HG03280 (cell line): ENCODE measurements around the gene AGBL1.

Experiments used
- ATAC-seq: cut with Tn5 transposase; IDR thresholded peaks from one replicate; pipeline ENCODE4 v1.9.1; 2021; ENCODE audit warnings: mild to moderate bottlenecking, moderate library complexity; ENCODE audit not compliant: unreplicated experiment

Gene AGBL1

GRCh38 chr15:86689006-86689405 lies 609.3 kb downstream of the AGBL1 start:
- ATAC-seq = no peak

- no peak for ATAC-seq
These were observed 610.9 kb downstream of the AGBL1 start for GRCh38 chr15:86690566-86690965.

GRCh38 chr15:86691091-86691663 lies 611.5 kb downstream of the AGBL1 start:
- no peak for ATAC-seq

GRCh38 chr15:86700864-86701610 lies 621.4 kb downstream of the AGBL1 start:
- ATAC-seq = no peak

- no peak for ATAC-seq
These were observed 621.9 kb downstream of the AGBL1 start for GRCh38 chr15:86701611-86701963.

GRCh38 chr15:86706813-86707212 lies 627.1 kb downstream of the AGBL1 start:
- no peak for ATAC-seq

GRCh38 chr15:86711476-86711875 lies 631.8 kb downstream of the AGBL1 start:
- ATAC-seq = no peak

GRCh38 chr15:86714241-86714640 lies 634.6 kb downstream of the AGBL1 start:
- no peak for ATAC-seq

- no peak for ATAC-seq
These were observed 646.0 kb downstream of the AGBL1 start for GRCh38 chr15:86725628-86726027.

GRCh38 chr15:86735247-86736040 lies 655.8 kb downstream of the AGBL1 start:
- no peak for ATAC-seq

- ATAC-seq = no peak
These were observed 662.2 kb downstream of the AGBL1 start for GRCh38 chr15:86741917-86742316.

GRCh38 chr15:86743283-86743903 lies 663.7 kb downstream of the AGBL1 start:
- no peak for ATAC-seq

- ATAC-seq = no peak
These were observed 664.6 kb downstream of the AGBL1 start for GRCh38 chr15:86744198-86744780.

- no peak for ATAC-seq
These were observed 671.4 kb downstream of the AGBL1 start for GRCh38 chr15:86751116-86751515.

- ATAC-seq = no peak
These were observed 675.2 kb downstream of the AGBL1 start for GRCh38 chr15:86754846-86755245.

GRCh38 chr15:86756688-86757087 lies 677.0 kb downstream of the AGBL1 start:
- no peak for ATAC-seq

- ATAC-seq = no peak
These were observed 680.3 kb downstream of the AGBL1 start for GRCh38 chr15:86759800-86760523.

- no peak for ATAC-seq
These were observed 683.2 kb downstream of the AGBL1 start for GRCh38 chr15:86762874-86763273.

- ATAC-seq = no peak
These were observed 684.4 kb downstream of the AGBL1 start for GRCh38 chr15:86764021-86764420.

- ATAC-seq = no peak
These were observed 685.6 kb downstream of the AGBL1 start for GRCh38 chr15:86765281-86765680.
